ENCODE data around the gene CACNB2. TPM values are rescaled to one million over a fixed set of nuclear protein-coding genes. Genes with fewer than 3 reads are reported as not detected.

The CACNB2 gene
- total and polyA plus RNA-seq, 8 donors: 4.9 to 11.1 (median 7.3) TPM

DNA sequence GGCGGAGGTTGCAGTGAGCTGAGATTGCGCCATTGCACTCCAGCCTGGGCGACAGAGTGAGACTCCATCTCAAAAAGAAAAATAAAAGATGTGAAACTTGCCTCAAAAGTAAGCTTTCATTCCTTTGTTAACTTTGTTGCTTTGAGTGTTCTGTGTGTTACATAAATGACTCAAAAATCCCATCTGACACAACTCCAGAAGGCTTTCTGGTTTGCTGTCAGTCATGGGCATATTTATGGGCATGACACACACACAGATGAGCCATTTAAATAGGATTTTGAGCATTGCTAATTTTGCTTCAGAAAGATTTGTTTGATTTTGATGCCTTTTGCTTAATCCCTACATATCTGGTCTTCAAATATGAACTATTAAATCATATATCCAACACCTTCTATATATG, 82.6 kb downstream of the CACNB2 start:
- Histone ChIP-seq H3K9me3 (no peaks in the 10 kb centered on the region), H3K27me3 (no peaks in the 10 kb centered on the region), H3K4me3 (no peak overlapping the region), H3K36me3 (no peaks in the 10 kb centered on the region), H3K4me1 (peaks cover 0 to 4% (median 0%) of the 10 kb centered on the region in 3 donors), H3K27ac (no peak overlapping the region)
- TF ChIP-seq, protein P1, sequence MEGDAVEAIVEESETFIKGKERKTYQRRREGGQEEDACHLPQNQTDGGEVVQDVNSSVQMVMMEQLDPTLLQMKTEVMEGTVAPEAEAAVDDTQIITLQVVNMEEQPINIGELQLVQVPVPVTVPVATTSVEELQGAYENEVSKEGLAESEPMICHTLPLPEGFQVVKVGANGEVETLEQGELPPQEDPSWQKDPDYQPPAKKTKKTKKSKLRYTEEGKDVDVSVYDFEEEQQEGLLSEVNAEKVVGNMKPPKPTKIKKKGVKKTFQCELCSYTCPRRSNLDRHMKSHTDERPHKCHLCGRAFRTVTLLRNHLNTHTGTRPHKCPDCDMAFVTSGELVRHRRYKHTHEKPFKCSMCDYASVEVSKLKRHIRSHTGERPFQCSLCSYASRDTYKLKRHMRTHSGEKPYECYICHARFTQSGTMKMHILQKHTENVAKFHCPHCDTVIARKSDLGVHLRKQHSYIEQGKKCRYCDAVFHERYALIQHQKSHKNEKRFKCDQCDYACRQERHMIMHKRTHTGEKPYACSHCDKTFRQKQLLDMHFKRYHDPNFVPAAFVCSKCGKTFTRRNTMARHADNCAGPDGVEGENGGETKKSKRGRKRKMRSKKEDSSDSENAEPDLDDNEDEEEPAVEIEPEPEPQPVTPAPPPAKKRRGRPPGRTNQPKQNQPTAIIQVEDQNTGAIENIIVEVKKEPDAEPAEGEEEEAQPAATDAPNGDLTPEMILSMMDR (IDR thresholded peaks at IDR 0.05): no peak
- no peak for DNase-seq
- intact Hi-C loops (cut with DNase I): loop anchor here in 2 of 3 donors (10.0 kb wide), 2 partner anchors 318 to 378 kb away; no protein-coding TSS in a partner anchor
- no peak for ATAC-seq
- WGBS, 2 donors: 63 to 65% methylated on average over 3 of the region's 3 CpGs
- no peak for FAIRE-seq

DNA sequence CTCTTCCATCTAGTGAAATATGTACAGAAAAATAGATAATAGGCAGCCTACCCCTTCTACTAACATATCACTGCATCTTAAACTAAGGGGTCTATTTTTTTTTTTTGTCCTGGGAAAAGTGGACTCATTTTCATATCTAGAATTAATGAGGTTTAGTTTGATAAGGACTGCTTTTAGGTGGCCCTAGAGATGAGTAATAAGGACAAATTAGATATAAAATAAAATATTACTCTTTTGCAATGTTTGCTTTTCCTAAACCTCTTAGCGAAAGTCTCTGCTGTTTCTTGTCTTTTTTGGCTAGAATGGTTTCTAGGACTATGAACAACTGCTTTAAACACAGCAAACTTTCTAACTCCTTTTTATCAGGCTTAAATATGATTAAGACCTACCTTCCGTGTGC, 83.7 kb downstream of the CACNB2 start:
- intact Hi-C loops (cut with DNase I): loop anchor here in 2 of 3 donors (10.0 kb wide), 2 partner anchors 319 to 379 kb away; no protein-coding TSS in a partner anchor
- H3K9me3 ChIP-seq: no peaks in the 10 kb centered on the region
- H3K27me3 ChIP-seq: no peaks in the 10 kb centered on the region
- TF ChIP-seq, protein P1 (IDR thresholded peaks at IDR 0.05): no peak
- WGBS, 2 donors: 34 to 45% methylated on average over 2 of the region's 2 CpGs
- H3K4me3 ChIP-seq: no peak overlapping the region
- no peak for ATAC-seq
- no peak for DNase-seq
- FAIRE-seq: no peak
- H3K4me1 ChIP-seq: no peaks in the 10 kb centered on the region
- H3K36me3 ChIP-seq: no peaks in the 10 kb centered on the region
- no peak overlapping the region for H3K27ac ChIP-seq

DNA sequence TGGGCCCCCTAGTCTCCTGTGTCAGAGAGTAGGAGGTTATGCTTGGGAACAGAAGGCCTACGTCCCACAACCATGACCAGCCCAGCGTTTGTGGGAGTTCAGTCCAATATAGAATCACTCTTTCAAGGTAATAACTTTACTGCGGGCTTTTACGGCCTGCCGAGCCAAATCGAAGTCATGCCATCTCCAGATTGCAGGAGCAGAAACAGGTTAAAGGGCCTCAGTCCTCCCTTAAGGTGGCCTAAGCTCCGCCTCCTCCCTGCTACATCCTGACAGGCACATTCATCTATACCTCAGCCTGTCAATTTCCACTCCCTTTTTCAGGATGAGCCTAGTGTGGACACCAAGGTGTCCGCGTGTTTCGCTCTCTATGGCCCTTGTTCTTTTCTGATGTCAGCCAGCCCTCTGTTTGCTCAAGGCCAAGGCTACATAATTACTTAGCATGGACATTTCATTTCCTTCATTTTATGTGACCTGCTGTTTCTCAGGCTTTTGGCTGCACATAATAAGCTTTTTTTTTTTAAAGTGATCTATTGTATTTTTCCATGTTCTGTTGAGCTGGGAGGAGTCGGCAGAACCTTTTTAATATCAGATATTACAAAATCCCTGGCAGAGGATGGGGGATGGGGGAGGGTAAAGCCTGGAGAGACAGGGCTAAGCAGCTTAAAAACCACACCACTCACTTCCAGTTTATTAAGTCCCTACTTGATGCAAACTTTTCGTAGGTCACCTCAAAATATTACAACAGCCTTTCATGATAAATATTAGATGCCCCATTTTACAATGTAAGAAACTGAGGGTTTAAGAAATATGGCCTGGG, 84.6 kb downstream of the CACNB2 start:
- no peaks in the 10 kb centered on the region for H3K9me3 ChIP-seq
- peak in 3 of 4 donors; percentile 22 to 30 (median 27) for ATAC-seq
- 69 to 70% methylated on average over 12 of the region's 12 CpGs for WGBS, 2 donors
- no peak overlapping the region for H3K27ac ChIP-seq
- no peak overlapping the region for H3K4me3 ChIP-seq
- no peaks in the 10 kb centered on the region for H3K36me3 ChIP-seq
- FAIRE-seq: no peak
- intact Hi-C loops (cut with DNase I): loop anchor here in 2 of 3 donors (10.0 kb wide), 2 partner anchors 320 to 380 kb away; no protein-coding TSS in a partner anchor
- no peak for DNase-seq
- H3K27me3 ChIP-seq: no peaks in the 10 kb centered on the region
- H3K4me1 ChIP-seq: no peaks in the 10 kb centered on the region
- TF ChIP-seq, protein P1 (IDR thresholded peaks at IDR 0.05): no peak

DNA sequence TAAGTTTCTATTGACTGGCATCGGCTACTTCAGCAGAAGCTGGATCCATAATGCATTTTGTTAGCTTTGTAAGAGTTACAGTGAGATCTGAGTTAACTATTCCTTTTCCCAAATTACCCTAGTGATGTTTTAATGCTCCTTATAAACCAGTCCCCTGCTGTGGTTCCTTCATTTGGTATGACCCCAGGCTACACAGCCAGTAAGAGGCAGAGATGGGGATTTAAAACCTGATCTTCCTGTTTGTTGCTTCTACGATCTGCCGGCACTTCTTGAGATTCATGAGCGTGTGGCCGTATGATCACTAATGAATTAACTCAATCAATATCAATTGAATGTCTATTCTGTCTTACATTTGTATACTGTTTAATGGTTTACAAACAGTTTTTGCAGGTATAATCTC, 86.1 kb downstream of the CACNB2 start:
- DNase-seq (no peak), FAIRE-seq (no peak), ATAC-seq (no peak)
- no peaks in the 10 kb centered on the region for H3K4me1 ChIP-seq
- intact Hi-C loops (cut with DNase I): loop anchor here in 2 of 3 donors (10.0 kb wide), 2 partner anchors 322 to 382 kb away; no protein-coding TSS in a partner anchor
- TF ChIP-seq, protein P1 (IDR thresholded peaks at IDR 0.05): no peak
- no peak overlapping the region for H3K27ac ChIP-seq
- no peak overlapping the region for H3K4me3 ChIP-seq
- no peaks in the 10 kb centered on the region for H3K27me3 ChIP-seq
- WGBS, 2 donors: 92 to 95% methylated on average over 5 of the region's 5 CpGs
- no peaks in the 10 kb centered on the region for H3K36me3 ChIP-seq
- no peaks in the 10 kb centered on the region for H3K9me3 ChIP-seq

DNA sequence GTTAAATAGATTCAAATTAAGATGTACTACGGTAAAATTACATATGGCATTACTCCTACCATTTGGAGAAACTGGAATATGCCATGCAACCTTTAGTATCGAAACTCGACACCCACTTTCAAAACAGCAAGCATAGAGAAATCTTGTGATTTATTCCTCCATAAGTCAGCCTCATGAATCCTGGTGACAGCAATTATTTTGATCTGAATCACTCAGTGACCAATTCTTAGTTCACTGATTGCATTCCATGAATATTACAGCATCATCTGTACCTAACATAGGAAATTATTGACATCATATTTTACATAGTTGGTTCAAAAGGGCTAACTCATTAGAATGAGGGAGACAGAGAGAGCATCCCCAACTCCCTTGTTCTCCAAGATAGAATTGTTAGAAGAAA, 89.6 kb downstream of the CACNB2 start:
- no peak overlapping the region for H3K4me3 ChIP-seq
- intact Hi-C loops (cut with DNase I): loop anchor here in 2 of 3 donors (10.0 kb wide), 2 partner anchors 325 to 385 kb away; no protein-coding TSS in a partner anchor
- no peaks in the 10 kb centered on the region for H3K4me1 ChIP-seq
- no peaks in the 10 kb centered on the region for H3K27me3 ChIP-seq
- no peaks in the 10 kb centered on the region for H3K36me3 ChIP-seq
- DNase-seq (no peak), FAIRE-seq (no peak), ATAC-seq (no peak)
- no peaks in the 10 kb centered on the region for H3K9me3 ChIP-seq
- TF ChIP-seq, protein P1 (IDR thresholded peaks at IDR 0.05): no peak
- 83 to 91% methylated on average over 3 of the region's 3 CpGs for WGBS, 2 donors
- H3K27ac ChIP-seq: no peak overlapping the region

Measured in pancreas (tissue), 10 donors.